ENCODE data around the gene EOMES.
A peak's percentile ranks its signal among the peaks of the same experiment; 100 is the strongest.

DNA sequence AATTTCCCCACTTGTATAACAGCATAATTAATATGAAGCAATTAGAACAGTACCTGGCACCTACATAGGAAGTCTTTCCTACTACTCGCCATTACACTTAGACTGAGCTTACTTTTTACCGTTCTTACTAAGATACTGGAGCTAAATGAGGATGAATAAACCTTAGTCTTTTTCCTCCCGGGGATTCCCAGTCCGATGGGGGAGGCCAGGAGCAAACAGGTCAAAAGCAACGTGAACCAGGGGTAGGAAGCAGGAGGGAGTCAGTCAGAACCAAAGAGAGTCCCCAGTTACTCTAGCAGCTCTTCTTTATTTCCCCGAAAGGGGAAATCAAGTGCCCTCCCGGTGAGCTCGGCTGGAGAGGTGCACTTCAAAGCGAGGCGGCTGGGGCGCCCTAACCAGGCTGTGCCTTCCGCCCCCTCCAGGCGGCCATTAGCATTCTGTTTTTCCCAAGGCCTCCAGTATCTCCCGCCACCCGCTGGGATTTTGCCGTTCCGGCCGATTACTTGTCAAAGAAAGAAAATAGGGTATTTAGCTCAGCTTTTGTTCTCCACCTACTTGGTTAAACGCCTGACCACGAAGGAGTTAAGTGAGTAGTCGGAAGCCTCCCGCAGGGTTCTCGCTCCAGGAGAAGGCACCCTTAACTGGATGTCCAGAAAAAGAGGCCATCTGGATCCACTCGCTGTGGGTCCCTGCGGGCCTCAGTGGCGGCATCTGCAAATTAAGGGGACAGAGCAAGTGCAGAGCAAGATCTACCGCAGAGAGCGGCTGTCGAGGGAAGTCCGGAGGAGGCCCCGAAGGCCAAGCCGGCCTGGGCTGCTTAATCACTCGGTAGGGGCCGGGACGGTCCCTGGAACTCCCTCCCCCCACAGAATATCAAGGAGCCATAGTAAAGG lies 6.3 kb upstream of the EOMES start:
- TF ChIP-seq, protein P1, sequence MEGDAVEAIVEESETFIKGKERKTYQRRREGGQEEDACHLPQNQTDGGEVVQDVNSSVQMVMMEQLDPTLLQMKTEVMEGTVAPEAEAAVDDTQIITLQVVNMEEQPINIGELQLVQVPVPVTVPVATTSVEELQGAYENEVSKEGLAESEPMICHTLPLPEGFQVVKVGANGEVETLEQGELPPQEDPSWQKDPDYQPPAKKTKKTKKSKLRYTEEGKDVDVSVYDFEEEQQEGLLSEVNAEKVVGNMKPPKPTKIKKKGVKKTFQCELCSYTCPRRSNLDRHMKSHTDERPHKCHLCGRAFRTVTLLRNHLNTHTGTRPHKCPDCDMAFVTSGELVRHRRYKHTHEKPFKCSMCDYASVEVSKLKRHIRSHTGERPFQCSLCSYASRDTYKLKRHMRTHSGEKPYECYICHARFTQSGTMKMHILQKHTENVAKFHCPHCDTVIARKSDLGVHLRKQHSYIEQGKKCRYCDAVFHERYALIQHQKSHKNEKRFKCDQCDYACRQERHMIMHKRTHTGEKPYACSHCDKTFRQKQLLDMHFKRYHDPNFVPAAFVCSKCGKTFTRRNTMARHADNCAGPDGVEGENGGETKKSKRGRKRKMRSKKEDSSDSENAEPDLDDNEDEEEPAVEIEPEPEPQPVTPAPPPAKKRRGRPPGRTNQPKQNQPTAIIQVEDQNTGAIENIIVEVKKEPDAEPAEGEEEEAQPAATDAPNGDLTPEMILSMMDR (IDR thresholded peaks at IDR 0.05): peak in 2 of 6 experiments; percentile 18 to 25
- TF ChIP-seq POLR2A (IDR thresholded peaks at IDR 0.05): no peak
